Frontal cortex (tissue), 4 donors: ENCODE results near the gene FOXD1. TPM values are rescaled to one million over a fixed set of nuclear protein-coding genes. Genes with fewer than 3 reads are reported as not detected.

Experiments
- DNase-seq, 2 donors: peaks; one replicate each; pipeline ENCODE4 v3.0.0; 2012; ENCODE audit warnings: low spot score in 2 of 2
- FAIRE-seq: peaks from 2 replicates; lab custom pipeline; 2012; peaks lifted over from hg19 to GRCh38; lab: Jason Lieb, UNC
- total RNA-seq: library from RNA; depleted of rRNA; stranded (reverse); fragments of >200 nt; gene quantifications from one replicate; pipeline ENCODE4 v1.2.3, GENCODE V29; 2014
- donor health status: control.
- donor health status: control.
- donor health status: control.

Gene FOXD1
- total RNA-seq, 1 donor from 2014 or later: 0.82 TPM

GRCh38 chr5:73442996-73443627, 5.5 kb downstream of the FOXD1 start:
- DNase-seq: no peak
- FAIRE-seq: no peak

- DNase-seq (no peak), FAIRE-seq (no peak)
Measured at GRCh38 chr5:73442231-73442811, 6.3 kb downstream of the FOXD1 start.

DNA sequence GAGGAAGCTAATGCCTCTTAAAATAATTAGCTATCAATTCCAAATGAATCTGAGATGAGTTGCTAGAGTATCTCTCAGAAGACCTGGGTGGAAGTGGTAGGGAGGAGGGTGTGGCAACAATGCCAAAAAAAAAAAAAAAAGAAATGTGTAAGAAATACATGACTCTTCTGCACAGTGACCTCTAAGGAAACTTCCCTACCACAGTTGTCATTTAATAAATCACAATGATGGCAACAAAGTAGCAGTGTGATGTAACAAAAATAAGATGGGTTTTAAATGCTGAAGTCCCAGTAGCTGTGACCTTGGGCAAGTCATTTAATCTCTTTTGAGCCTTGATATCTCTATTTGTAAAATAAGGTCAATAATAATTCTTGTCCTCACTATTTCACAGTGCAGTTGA, 7.2 kb downstream of the FOXD1 start:
- no peak for DNase-seq
- no peak for FAIRE-seq

GRCh38 chr5:73440262-73440661, 8.3 kb downstream of the FOXD1 start:
- DNase-seq (no peak), FAIRE-seq (no peak)

- FAIRE-seq (no peak), DNase-seq (no peak)
Measured at GRCh38 chr5:73438645-73439470, 9.7 kb downstream of the FOXD1 start.

DNA sequence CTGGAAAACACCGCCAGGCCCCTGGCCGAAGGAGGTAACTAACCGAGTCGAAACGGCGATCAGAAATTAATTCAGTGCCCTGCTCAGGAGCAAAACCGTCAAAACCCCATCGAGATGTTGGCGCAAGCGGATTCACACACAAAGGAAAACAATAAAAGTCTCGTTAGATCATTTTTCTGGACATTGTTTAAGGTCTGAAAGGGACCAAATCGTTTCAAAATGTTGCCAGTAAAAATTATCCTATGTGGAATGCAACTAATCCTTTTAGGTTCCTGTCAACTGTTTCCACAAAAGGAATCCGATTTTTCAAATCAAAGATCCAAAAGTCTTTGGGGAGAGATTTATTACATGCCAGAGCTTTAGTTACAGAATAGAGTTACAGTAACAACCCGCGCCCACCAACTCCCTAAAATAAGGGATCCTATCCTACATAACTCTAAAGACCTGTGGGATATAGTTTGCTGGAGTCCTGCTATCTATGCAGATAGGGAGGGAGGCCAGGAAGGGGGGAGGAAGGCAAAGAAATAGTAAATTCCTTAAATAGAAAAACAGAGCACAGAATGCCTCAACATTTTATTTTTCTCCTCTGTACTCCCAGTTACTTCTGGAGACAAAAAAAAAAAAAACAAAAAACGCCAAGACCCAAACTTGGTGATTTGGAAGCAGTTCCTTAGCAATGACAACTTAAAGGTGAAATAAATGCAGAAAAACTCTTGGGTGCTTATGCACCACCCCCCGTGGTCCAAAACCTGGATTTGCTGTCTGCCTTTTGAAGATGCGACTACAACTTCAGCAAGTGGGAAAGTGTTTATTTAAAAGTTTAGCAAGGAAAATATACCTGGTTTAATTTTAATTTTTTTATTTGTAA, 10.6 kb downstream of the FOXD1 start:
- no peak for FAIRE-seq

DNA sequence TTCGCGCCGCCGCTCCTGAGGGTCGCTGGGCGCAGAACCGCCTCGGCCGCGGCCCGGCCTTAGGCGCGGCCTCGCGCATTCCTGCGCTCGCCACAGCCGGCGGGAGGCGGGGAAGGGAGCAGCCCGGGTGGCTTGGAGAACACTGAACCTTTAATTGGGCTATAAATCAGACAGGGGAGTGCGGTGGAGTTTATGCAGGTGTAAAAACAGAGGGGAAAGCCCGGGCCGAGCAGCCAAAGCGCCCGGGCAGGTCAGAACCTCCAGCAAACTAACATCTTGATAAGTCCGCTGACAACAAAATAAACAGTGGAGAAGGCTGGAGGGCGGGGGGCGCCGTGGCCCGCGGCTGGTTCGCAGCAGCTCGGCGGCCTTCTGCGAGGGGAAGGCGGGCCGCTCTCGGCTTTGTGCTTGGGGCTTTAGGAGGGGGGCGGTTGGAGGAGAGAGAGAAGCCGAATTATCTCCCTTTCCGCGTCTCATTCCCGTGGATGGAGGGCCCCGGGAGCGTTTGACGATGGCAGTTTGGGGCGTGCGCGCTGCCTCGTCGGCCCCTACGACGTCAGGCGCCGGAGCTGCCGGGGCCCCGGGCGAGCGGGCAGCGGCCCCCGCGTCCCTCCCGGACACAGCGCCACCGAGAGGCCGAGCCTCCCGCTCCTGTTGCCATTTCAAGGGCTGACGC, 11.3 kb downstream of the FOXD1 start:
- FAIRE-seq: no peak
- DNase-seq: no peak

More for the DNA sequence above, 10.6 kb downstream of the FOXD1 start:
- no peak for DNase-seq

DNA sequence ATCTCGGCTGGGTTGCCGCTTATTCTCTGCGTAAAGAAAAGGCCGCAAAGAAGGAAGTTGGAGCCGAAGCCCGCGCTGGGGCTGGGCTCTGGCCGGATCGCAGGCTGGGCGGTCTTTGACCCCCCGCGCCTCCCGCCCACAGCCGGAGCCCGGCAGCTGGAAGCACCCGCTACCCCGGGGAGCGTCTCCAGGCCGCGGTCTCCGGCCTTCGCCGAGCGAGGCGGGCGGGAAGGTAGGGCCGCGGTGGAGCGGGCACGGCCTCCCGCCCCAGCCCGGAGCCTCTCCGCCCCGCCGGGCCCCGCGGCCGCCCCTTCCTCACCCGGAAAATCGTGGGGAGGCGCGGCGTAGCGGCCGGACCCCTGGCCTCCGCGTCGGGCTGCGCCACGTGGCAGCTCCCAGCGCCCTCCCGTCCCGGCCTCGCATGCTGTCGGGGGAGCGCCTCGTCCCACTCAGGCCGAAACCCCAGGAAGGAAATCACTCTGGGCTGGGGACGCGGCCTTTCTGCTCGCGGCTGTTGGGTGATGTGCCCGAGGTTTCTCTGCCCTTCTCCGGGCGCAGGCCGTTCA, 12.0 kb downstream of the FOXD1 start:
- DNase-seq (no peak), FAIRE-seq (no peak)

DNA sequence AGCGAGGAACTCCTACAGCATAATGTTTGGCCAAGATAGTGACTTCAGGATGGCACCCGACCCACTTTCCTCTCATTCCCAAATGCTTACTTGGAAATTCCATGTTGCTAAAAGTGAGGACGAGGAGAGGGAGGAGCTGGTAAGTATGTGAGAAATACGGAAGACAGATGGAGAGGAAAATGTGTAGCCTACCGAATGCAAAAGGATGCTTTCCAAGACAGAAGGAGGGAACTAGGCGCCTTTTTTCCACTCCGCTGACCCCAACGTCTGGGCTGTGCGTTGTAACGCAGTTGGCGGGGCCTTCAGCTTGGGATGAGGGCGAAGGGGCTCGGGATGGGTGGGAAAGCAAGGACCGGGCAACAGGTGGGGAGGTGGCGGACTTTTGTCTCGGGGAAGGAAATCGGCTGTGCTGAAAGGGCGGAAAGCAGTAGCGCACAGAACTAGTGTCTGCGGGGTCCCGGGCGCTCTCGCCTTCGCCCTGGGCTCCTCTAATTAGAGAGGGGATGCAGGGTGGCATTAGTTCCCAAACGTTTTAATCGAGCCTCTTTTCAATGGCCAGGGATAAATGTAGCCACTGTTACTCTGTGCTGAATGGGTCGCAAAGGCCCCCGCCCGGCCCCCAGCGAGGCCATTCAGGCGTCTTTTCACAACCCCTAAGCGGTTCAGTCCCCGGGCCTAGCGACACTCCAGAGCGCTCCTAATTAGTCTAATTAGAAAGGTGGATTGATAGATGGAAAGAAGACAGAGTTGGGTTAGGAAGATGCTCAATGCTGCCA, 12.6 kb downstream of the FOXD1 start:
- DNase-seq (no peak), FAIRE-seq (no peak)

DNA sequence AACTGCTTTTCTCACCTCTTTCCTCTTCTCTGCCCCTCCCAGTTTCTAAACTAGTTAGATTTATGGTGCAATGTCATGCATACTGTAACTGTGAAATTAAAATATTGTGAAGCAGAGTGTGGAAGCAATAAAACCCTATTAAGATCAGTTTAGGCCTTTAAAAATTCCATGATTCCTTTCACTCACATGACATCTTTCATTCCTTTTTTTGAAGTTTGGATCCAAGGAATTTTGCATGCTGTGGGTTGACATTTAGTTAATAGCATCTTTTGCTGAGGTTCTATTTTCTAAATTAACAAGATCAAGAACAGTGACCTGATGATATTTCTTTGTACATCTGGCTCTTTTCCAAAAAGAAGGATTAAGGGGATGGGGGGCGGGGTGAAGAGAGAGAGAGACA, 13.7 kb downstream of the FOXD1 start:
- no peak for FAIRE-seq

GRCh38 chr5:73434461-73434860, 14.1 kb downstream of the FOXD1 start:
- FAIRE-seq (no peak), DNase-seq (no peak)

More for the DNA sequence above, 13.7 kb downstream of the FOXD1 start:
- no peak for DNase-seq

DNA sequence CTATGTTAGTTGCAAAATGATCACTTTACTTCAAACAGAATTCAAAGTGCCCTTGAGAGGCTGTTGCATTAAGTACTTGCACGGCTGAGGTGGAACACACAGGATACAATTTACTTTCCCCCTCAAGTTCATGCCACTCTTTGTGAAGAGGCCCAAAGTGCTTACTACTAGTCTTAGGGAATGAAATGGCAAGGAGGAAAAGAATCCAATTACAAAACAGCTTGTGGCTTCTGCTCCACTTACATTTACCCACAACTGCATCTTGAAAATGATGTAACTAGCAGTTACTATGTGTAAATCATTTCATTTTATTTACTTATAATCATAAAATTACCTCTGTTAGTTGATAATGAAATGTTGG, 14.6 kb downstream of the FOXD1 start:
- no peak for FAIRE-seq
- no peak for DNase-seq

- FAIRE-seq (no peak), DNase-seq (no peak)
Measured at GRCh38 chr5:73433272-73433981, 15.2 kb downstream of the FOXD1 start.

GRCh38 chr5:73431204-73431851, 17.2 kb downstream of the FOXD1 start:
- peak; percentile 33 for FAIRE-seq

GRCh38 chr5:73426034-73426433, 22.5 kb downstream of the FOXD1 start:
- DNase-seq (no peak), FAIRE-seq (no peak)

More at GRCh38 chr5:73431204-73431851, 17.2 kb downstream of the FOXD1 start:
- no peak for DNase-seq

GRCh38 chr5:73424556-73424977, 24.0 kb downstream of the FOXD1 start:
- DNase-seq: no peak
- FAIRE-seq: no peak

DNA sequence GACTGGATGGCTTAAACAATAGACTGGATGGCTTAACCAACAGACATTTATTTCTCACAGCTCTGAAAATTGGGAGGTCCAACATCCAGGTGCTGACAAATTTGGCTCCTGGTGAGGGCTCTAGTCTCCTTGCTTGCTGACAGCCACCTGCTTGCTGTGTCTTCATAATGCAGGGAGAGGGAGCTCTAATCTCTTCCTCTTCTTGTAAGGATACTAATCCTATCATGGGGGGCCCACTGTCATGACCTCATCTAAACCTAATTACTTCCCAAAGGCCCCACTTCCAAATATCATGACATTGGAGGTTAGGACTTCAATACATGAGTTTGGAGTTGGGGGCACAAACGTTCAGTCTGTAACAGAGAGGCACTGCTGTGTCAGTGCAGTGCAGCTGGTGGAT, 26.4 kb downstream of the FOXD1 start:
- DNase-seq (no peak), FAIRE-seq (no peak)
